Panc1 (cell line): ENCODE results near the gene UQCC2. TPM values are rescaled to one million over a fixed set of nuclear protein-coding genes. Genes with fewer than 3 reads are reported as not detected.

Experiments used
- ATAC-seq: fragments of 200-7000 bp; cut with Tn5 transposase; 2 replicates; pipeline ENCODE4 v1.9.1; 2020; ENCODE audit warnings: mild to moderate bottlenecking, moderate library complexity
- BruUV-seq: library from RNA; stranded (reverse); fragments of 400-500 nt; replicated peaks from 2 replicates; lab custom pipeline; 2021; lab: Mats Ljungman, UMichigan
- CTCF ChIA-PET: fragments of 300-600 bp; sonication (Branson Sonifier 250); formaldehyde crosslinking; loops from one replicate; lab custom pipeline; 2022; ENCODE audit warnings: antibody characterized with exemption; lab: Charles Lee
- POLR2A ChIA-PET: fragments of 300-600 bp; sonication (Branson Sonifier 250); formaldehyde crosslinking; loops from one replicate; lab custom pipeline; 2022; ENCODE audit warnings: antibody characterized with exemption; lab: Charles Lee
- DNase-seq: peaks from one replicate; pipeline ENCODE4 v3.0.0-alpha.2; 2010; ENCODE audit warnings: low read depth, low spot score
- H3K27ac ChIP-seq: 2 replicates; pipeline ENCODE4 v1.5.1; 2011; ENCODE audit warnings: mild to moderate bottlenecking, low read length, inconsistent platforms
- H3K27me3 ChIP-seq: fragments of 200-500 bp; sonication (Bioruptor generic); 2 replicates; pipeline ENCODE4 v1.6.0; 2014; ENCODE audit warnings: low read length, inconsistent platforms; ENCODE audit not compliant: control insufficient read depth, insufficient read depth
- H3K36me3 ChIP-seq: fragments of 200-500 bp; sonication (Bioruptor generic); 2 replicates; pipeline ENCODE4 v1.5.1; 2014; ENCODE audit warnings: inconsistent platforms, mild to moderate bottlenecking, low read length, moderate library complexity; ENCODE audit not compliant: control insufficient read depth, insufficient read depth
- H3K4me1 ChIP-seq: 2 replicates; pipeline ENCODE4 v1.5.1; 2011; ENCODE audit warnings: inconsistent platforms, mild to moderate bottlenecking, low read length, moderate library complexity; ENCODE audit not compliant: control insufficient read depth, insufficient read depth
- H3K4me3 ChIP-seq, 2 experiments: 2 replicates each; pipeline ENCODE4 v1.5.1; 2011 to 2012; ENCODE audit warnings: low read depth in 2 of 2, low read length in 2 of 2, mild to moderate bottlenecking in 2 of 2, inconsistent platforms in 1 of 2, moderate library complexity in 1 of 2
- H3K9me3 ChIP-seq: fragments of 200-500 bp; sonication (Bioruptor generic); 2 replicates; pipeline ENCODE4 v1.5.1; 2014; ENCODE audit warnings: low read depth, mild to moderate bottlenecking, inconsistent platforms, low read length, moderate library complexity; ENCODE audit not compliant: control insufficient read depth, insufficient read depth
- CTCF ChIP-seq: fragments of 450-650 bp; IDR thresholded peaks from 2 replicates; pipeline ENCODE4 v1.5.1; 2017; ENCODE audit warnings: mild to moderate bottlenecking
- POLR2AphosphoS5 ChIP-seq: IDR thresholded peaks from 2 replicates; pipeline ENCODE4 v1.6.1; 2012; ENCODE audit warnings: mild to moderate bottlenecking, low read depth, low read length, moderate library complexity
- SIN3A ChIP-seq: IDR thresholded peaks from 2 replicates; pipeline ENCODE4 v1.6.1; 2012; ENCODE audit warnings: low read depth, mild to moderate bottlenecking, low read length, moderate library complexity, borderline replicate concordance; ENCODE audit not compliant: insufficient read depth
- TCF7L2 ChIP-seq: IDR thresholded peaks from 2 replicates; pipeline ENCODE4 v1.6.1; 2011; ENCODE audit warnings: mild to moderate bottlenecking, low read depth, low read length, inconsistent platforms
- in situ Hi-C: cut with HindIII; loops from 2 replicates; pipeline ENCODE4 v1.10.0; 2016; ENCODE audit warnings: low sequenced_read_pairs, low pct_unique_long_range_greater_than_20kb
- intact Hi-C: fragments of 100-400 bp; cut with micrococcal nuclease; formaldehyde crosslinking; loops from one replicate; pipeline ENCODE4 v1.10.0; 2022; ENCODE audit not compliant: unreplicated experiment
- total RNA-seq: library from RNA; stranded (reverse); gene quantifications from one replicate; pipeline ENCODE4 v1.2.1, GENCODE V29; 2021; ENCODE audit not compliant: unreplicated experiment
- TF ChIP-seq, protein P1 (sequence below), 2 experiments: IDR thresholded peaks; 2 replicates each; pipeline ENCODE4 v1.6.1; 2011 to 2012; ENCODE audit warnings: low read depth in 2 of 2, control low read depth in 1 of 2, low read length in 1 of 2, mild to moderate bottlenecking in 1 of 2, moderate library complexity in 1 of 2; ENCODE audit not compliant: insufficient read depth in 1 of 2

Gene UQCC2
- total RNA-seq, 1 experiment from 2014 or later = 135 TPM

DNA sequence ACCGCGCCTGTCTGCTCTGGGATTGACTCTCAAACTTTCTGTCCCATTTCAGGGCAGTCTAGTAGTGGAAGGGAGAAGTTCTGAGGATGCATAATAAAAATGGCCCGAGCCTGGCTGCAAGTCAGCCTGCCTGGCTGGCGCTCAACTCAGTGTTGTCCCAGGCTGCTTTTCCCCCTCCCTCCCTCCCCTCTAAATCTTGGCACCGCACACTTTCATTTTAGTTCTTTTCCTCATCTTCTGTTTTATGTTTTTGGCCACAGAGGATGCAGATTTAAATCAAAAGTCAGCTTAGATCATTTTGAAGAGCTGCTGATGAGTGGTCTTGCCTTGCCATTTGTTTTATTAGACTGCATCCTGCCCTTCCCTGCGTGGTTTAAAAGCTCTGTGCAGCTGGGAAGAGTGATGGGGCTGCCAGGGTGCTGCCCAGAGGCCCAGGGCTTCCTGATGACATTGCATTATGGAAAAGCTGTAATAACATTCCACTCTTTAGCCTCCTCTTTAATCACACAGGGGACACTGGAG is 6.5 kb upstream of the UQCC2 start:
- in situ Hi-C loops = no loop called here
- POLR2A ChIA-PET = no interaction called here
- no TSS peak for BruUV-seq
- ATAC-seq = no peak
- TF ChIP-seq, protein P1, sequence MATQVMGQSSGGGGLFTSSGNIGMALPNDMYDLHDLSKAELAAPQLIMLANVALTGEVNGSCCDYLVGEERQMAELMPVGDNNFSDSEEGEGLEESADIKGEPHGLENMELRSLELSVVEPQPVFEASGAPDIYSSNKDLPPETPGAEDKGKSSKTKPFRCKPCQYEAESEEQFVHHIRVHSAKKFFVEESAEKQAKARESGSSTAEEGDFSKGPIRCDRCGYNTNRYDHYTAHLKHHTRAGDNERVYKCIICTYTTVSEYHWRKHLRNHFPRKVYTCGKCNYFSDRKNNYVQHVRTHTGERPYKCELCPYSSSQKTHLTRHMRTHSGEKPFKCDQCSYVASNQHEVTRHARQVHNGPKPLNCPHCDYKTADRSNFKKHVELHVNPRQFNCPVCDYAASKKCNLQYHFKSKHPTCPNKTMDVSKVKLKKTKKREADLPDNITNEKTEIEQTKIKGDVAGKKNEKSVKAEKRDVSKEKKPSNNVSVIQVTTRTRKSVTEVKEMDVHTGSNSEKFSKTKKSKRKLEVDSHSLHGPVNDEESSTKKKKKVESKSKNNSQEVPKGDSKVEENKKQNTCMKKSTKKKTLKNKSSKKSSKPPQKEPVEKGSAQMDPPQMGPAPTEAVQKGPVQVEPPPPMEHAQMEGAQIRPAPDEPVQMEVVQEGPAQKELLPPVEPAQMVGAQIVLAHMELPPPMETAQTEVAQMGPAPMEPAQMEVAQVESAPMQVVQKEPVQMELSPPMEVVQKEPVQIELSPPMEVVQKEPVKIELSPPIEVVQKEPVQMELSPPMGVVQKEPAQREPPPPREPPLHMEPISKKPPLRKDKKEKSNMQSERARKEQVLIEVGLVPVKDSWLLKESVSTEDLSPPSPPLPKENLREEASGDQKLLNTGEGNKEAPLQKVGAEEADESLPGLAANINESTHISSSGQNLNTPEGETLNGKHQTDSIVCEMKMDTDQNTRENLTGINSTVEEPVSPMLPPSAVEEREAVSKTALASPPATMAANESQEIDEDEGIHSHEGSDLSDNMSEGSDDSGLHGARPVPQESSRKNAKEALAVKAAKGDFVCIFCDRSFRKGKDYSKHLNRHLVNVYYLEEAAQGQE (IDR thresholded peaks at IDR 0.05; ENCODE audit: insufficient read depth in 1 of 2, low read depth in 2 of 2, low read length in 1 of 2) = no peak
- TF ChIP-seq TCF7L2 = no peak
- no peak for TF ChIP-seq CTCF
- no peak for TF ChIP-seq SIN3A
- no peak for DNase-seq
- no peak overlapping the region for H3K4me3 ChIP-seq
- H3K27ac ChIP-seq = no peak overlapping the region
- intact Hi-C loops = no loop called here
- H3K27me3 ChIP-seq = peaks cover 4% of the 10 kb centered on the region; the same call in 1 of the 2 replicates
- H3K36me3 ChIP-seq = no peaks in the 10 kb centered on the region
- H3K4me1 ChIP-seq = no peaks in the 10 kb centered on the region
- H3K9me3 ChIP-seq = no peaks in the 10 kb centered on the region
- CTCF ChIA-PET = interaction anchor here (0.5 kb wide), 1 partner anchor 44 kb away, joined by 5 read pairs; no protein-coding TSS in a partner anchor

DNA sequence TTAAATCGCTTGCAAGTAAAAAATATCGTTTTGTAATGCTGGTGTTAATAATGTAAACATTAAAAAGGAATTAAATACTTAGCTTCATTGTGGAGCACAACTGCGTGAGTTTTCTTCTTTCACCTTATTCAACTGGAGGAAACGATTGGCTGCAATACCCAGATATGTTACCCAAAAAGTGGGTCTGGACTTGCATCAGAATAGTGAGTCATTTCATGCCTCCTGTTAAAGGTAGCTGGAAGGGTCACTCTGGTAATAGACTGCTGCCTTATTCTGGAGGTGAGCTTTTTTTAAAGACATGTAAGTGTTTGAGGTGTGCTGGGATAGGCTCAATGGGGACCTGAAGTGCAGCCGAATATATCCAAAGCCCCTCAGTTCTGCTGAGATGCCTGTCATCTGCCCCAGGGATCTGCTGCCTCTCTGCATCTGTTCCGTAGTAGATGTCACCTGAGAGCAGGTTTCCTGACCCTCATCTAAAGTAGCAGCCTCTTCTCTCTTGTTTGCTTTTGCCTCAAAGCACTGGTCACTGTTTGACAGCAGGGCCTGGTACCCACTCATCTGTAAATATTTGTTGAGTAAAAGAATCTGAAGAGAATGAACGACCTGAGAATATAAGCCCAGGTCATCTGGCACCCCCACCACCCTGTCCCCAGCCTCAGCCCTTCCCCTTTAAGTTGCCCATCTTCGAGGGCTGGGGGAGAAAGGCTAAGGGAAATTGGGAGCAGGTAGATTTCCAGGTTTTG is 5.6 kb upstream of the UQCC2 start:
- no peaks in the 10 kb centered on the region for H3K4me1 ChIP-seq

More for the DNA sequence above, 5.6 kb upstream of the UQCC2 start:
- BruUV-seq = no TSS peak
- H3K27me3 ChIP-seq = peaks cover 4% of the 10 kb centered on the region; the same call in 1 of the 2 replicates
- no peaks in the 10 kb centered on the region for H3K9me3 ChIP-seq
- no peak overlapping the region for H3K27ac ChIP-seq
- in situ Hi-C loops (no loop called here), intact Hi-C loops (no loop called here)
- no peak for DNase-seq
- no peak for ATAC-seq
- POLR2A ChIA-PET = no interaction called here
- TF ChIP-seq POLR2AphosphoS5 = no peak
- no peak for TF ChIP-seq CTCF
- no peak for TF ChIP-seq TCF7L2
- TF ChIP-seq, protein P1 (IDR thresholded peaks at IDR 0.05; ENCODE audit: insufficient read depth in 1 of 2, low read depth in 2 of 2, low read length in 1 of 2) = no peak
- no peak for TF ChIP-seq SIN3A
- no peak overlapping the region for H3K4me3 ChIP-seq
- CTCF ChIA-PET = interaction anchor here (0.7 kb wide), 1 partner anchor 427 kb away, joined by 3 read pairs; no protein-coding TSS in a partner anchor
- H3K36me3 ChIP-seq = no peaks in the 10 kb centered on the region
